ACHN (cell line): ENCODE measurements around the gene DCAF10.

Experiments used
- DNase-seq: peaks from one replicate; pipeline ENCODE4 v3.0.0-alpha.2; 2015
- in situ Hi-C: cut with HindIII; loops from 2 replicates; pipeline ENCODE4 v1.10.0; 2017; ENCODE audit warnings: low sequenced_read_pairs, low pct_ligation_motif_present, low pct_unique_long_range_greater_than_20kb

DCAF10 gene

DNA sequence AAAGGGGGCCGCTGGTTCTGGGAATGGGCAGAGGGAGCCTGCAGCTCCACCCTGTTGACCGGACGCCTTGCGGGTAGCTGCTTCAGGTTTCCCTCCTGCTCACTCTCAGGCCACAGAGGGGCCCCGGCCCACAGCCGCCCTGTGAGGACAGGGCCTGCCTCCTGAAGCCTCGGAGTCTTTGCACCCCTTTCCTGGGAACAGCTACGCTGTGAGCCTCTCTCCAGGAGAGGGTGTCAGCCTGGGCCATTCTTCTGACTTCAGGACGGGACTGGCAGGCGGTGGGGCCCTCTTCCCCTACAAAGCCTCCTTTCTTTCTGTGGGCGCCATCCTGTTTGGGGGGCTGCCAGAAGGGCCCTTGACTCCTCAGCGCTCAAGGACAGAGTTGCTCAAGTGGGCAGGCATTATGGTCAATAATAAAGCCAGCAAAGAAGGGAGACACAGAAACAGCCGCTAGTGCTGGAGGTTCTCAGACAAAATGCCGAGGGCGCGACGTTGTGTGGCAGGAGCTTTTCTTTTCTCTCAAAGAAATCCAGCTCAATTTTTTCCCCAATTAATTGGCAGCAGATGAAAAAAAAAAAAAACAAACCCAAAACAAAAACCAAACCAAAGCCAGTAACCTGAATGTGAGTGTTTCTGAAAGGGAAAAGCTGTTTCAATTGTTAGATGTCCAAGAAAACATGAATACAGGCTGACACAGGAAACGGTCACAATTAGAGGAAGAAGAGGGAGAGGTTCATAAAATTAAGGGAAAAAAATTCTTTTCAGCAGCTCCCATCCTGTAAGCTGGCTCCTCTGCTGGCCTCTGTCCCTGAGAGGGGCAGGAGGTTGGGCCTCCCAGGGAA, 116.1 kb downstream of the DCAF10 start:
- in situ Hi-C loops, result no loop called here
- no peak for DNase-seq
